WERI-Rb-1 (cell line): ENCODE data around the gene SYNJ2.

Source experiments
- DNase-seq: peaks from one replicate; pipeline ENCODE4 v3.0.0-alpha.2; 2020
- H3K27ac ChIP-seq: fragments of 250-450 bp; sonication (Bioruptor Pico); 2 replicates; pipeline ENCODE4 v1.5.1; 2020; ENCODE audit warnings: mild to moderate bottlenecking, moderate library complexity
- H3K27me3 ChIP-seq: fragments of 250-450 bp; sonication (Bioruptor Pico); 2 replicates; pipeline ENCODE4 v1.5.1; 2021; ENCODE audit warnings: mild to moderate bottlenecking, low read depth, moderate library complexity; ENCODE audit not compliant: insufficient read depth, severe bottlenecking
- H3K36me3 ChIP-seq: fragments of 250-450 bp; sonication (Bioruptor Pico); 2 replicates; pipeline ENCODE4 v1.5.1; 2020; ENCODE audit warnings: mild to moderate bottlenecking, moderate library complexity
- H3K4me3 ChIP-seq: 2 replicates; pipeline ENCODE4 v1.5.1; 2011; ENCODE audit warnings: low read depth, mild to moderate bottlenecking, control low read depth, low read length
- H3K9me3 ChIP-seq: fragments of 250-450 bp; sonication (Bioruptor Pico); 2 replicates; pipeline ENCODE4 v1.5.1; 2021; ENCODE audit warnings: mild to moderate bottlenecking, moderate library complexity; ENCODE audit not compliant: severe bottlenecking
- TF ChIP-seq, protein P1 (sequence below): IDR thresholded peaks from 2 replicates; pipeline ENCODE4 v1.5.1; 2011; ENCODE audit warnings: low read depth, mild to moderate bottlenecking, control low read depth, inconsistent platforms, low read length

Gene SYNJ2

DNA sequence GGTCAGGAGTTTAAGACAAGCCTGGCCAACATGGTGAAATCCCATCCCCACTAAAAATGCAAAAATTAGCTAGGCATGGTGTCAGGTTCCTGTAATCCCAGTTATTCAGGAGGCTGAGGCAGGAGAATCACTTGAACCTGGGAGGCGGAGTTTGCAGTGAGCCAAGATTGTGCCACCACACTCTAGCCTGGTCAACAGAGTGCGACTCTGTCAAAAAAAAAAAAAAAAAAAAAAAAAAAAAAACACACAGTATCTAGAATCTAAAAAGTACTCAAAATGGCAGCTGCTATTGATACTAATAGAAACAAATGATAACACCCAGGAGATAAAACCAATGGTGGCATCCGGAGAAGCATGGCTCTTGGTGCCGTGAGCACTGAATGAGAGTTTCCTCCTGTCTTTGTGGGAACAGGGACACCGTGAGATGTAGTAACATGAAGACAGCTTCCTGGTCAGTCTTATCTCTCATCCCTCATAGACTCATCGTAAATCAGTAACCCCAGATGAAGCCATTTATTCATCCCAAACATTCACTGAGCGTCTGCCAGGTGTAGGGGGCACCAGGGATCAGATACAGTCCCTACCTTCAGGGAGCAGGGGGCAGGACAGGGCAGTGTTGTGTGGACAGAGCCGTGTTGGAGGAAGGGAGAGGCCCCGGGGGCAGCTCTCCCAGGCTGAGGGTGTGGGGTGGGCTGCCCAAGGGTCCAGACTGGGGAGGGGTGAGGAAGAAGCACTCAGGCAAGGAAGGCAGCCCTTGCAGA is 66.1 kb downstream of the SYNJ2 start:
- no peak for DNase-seq
- Histone ChIP-seq H3K4me3 (no peak overlapping the region), H3K36me3 (peaks cover 7% of the 10 kb centered on the region), H3K9me3 (no peaks in the 10 kb centered on the region), H3K27me3 (no peaks in the 10 kb centered on the region), H3K27ac (no peak overlapping the region; the same call in 1 of the 2 replicates)
- TF ChIP-seq, protein P1, sequence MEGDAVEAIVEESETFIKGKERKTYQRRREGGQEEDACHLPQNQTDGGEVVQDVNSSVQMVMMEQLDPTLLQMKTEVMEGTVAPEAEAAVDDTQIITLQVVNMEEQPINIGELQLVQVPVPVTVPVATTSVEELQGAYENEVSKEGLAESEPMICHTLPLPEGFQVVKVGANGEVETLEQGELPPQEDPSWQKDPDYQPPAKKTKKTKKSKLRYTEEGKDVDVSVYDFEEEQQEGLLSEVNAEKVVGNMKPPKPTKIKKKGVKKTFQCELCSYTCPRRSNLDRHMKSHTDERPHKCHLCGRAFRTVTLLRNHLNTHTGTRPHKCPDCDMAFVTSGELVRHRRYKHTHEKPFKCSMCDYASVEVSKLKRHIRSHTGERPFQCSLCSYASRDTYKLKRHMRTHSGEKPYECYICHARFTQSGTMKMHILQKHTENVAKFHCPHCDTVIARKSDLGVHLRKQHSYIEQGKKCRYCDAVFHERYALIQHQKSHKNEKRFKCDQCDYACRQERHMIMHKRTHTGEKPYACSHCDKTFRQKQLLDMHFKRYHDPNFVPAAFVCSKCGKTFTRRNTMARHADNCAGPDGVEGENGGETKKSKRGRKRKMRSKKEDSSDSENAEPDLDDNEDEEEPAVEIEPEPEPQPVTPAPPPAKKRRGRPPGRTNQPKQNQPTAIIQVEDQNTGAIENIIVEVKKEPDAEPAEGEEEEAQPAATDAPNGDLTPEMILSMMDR = no peak

DNA sequence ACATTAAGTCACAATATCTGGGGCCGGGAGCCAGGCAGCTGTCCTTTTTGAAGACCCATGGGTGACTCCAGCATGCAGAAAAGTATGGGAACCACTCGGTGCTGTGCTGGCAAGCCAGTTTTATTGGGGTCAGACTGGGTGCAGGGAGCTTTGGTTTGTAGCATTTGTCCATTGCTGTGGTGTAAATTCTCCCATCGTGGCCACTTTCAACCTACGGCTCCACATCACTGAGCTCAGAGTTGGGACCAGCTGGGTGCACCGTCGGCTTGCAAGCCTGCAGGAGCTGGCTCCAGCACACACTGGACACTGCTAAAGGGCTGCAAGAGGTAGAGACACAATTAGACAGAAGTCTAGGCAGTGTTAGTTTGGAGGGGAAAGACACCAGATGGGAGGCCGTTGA is 66.9 kb downstream of the SYNJ2 start:
- no peak overlapping the region for H3K27ac ChIP-seq
- TF ChIP-seq, protein P1 = no peak
- DNase-seq = no peak
- H3K9me3 ChIP-seq = no peaks in the 10 kb centered on the region
- H3K27me3 ChIP-seq = no peaks in the 10 kb centered on the region
- H3K4me3 ChIP-seq = no peak overlapping the region
- H3K36me3 ChIP-seq = peaks cover 7% of the 10 kb centered on the region

DNA sequence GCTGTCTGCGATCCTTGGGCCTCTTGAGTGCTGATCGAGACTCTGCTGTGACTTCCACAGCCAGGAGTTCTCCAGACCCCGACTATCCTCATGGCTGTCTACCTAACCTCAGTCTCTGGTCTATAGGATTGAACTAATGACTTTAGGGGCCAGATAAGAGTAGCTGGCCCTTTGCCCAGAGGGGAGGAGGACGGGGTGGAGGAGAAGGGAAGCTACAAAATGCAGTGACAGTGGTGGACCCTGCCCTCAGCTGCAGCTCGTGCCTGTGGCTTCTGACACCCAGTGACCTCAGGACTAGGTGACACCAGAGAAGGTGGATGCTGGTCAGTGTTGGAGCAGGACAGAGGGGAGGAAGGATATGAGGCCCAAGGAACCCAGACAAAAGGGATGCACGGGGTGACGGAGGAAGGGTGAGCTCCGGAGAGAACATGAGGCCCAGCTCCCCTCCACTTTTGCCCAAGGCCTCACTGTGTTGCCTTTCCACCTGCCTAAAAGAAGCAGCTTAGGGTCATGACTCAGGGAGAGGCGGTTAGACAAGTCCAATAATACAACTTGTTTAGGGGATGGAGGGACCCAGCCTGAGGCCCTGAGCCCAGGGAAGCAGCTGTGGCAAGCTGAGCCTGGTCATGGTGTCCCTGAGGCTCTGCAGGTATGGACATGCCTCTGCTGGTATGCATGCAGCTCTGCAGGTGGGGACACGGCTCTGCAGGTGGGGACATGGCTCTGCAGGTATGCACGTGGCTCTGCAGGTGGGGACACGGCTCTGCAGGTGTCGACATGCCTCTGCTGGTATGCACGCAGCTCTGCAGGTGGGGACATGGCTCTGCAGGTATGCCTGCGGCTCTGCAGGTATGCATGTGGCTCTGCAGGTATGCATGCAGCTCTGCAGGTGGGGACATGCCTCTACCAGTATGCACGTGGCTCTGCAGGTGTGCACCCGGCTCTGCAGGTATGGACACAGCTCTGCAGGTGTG is 67.7 kb downstream of the SYNJ2 start:
- no peak overlapping the region for H3K4me3 ChIP-seq
- no peak overlapping the region for H3K27ac ChIP-seq
- TF ChIP-seq, protein P1 = no peak

DNA sequence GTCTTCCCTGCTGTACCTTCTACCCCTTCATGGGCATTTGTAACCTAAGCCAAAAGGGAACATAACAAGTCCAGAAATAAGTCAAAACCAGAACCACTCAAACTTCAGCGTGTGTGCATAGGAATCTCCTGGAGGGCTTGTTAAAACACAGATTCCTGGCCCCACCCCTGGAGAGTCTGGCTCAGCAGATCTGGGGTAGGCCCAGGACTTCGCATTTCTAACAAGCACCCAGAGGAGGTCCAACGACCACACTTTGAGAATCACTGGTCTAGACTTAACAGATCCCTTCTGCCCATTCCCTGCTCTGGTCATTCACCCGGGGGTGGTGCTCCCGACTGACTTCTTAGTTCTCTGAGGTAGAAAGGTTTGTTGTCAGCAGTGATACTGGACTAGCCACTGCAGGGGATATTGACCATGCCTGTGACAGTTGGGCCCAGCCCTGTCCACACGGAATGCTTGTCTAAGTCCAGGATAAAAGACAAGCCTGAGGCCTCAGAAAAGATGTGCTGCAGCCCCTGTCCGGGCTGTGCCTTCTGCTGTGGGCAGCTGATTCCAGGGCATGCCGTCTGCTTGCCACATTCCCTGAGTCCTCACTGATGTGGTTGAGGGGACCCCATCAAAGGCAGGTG is 68.6 kb downstream of the SYNJ2 start:
- no peak overlapping the region for H3K27ac ChIP-seq
- H3K9me3 ChIP-seq = no peaks in the 10 kb centered on the region
- DNase-seq = no peak
- H3K27me3 ChIP-seq = no peaks in the 10 kb centered on the region
- TF ChIP-seq, protein P1 = no peak
- H3K4me3 ChIP-seq = no peak overlapping the region
- peaks cover 3% of the 10 kb centered on the region for H3K36me3 ChIP-seq

More for the DNA sequence above, 67.7 kb downstream of the SYNJ2 start:
- no peak for DNase-seq
- Histone ChIP-seq H3K9me3 (no peaks in the 10 kb centered on the region), H3K36me3 (peaks cover 3% of the 10 kb centered on the region), H3K27me3 (no peaks in the 10 kb centered on the region)

DNA sequence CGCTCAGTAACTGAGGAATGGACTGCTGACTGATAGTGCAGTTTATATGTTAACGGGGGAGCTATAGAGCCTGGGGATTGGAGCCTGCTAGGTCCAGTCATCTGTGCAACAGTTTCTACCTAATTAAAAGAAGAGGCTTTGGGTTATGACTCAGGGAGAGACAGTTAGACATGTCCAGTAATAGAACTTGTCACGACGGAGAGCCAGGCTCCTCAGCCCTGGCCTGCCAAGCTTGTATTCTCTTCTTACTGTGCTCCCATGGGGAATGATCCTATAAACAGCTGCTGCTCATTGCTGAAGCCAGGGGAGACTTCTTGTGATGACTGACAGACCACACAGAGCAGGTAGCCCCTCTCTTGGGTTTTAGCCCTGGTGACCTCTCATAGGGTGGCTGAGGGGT is 69.3 kb downstream of the SYNJ2 start:
- H3K36me3 ChIP-seq = no peaks in the 10 kb centered on the region; the same call in none of the 2 replicates
- no peak overlapping the region for H3K4me3 ChIP-seq
- no peaks in the 10 kb centered on the region for H3K27me3 ChIP-seq
- TF ChIP-seq, protein P1 = no peak
- no peak for DNase-seq
- no peak overlapping the region for H3K27ac ChIP-seq
- no peaks in the 10 kb centered on the region for H3K9me3 ChIP-seq
